H9 (cell line): ENCODE measurements around the gene ANKS1B. TPM values are rescaled to one million over a fixed set of nuclear protein-coding genes. Genes with fewer than 3 reads are reported as not detected.

Experiments
- DNase-seq: peaks from one replicate; pipeline ENCODE4 v3.0.0-alpha.2; 2017
- H2AFZ ChIP-seq: one replicate; pipeline ENCODE4 v1.6.1; 2013; ENCODE audit warnings: mild to moderate bottlenecking, low read length, control low read depth, moderate library complexity
- H2AK5ac ChIP-seq: 2 replicates; pipeline ENCODE4 v1.6.1; 2013; ENCODE audit warnings: low read length, control low read depth, mixed read lengths; ENCODE audit not compliant: insufficient read length
- H2BK120ac ChIP-seq: one replicate; pipeline ENCODE4 v1.6.1; 2013; ENCODE audit warnings: low read depth, mild to moderate bottlenecking, low read length, control low read depth, inconsistent platforms; ENCODE audit not compliant: poor library complexity, severe bottlenecking
- H2BK12ac ChIP-seq: 2 replicates; pipeline ENCODE4 v1.6.1; 2013; ENCODE audit warnings: low read length, control low read depth, mixed read lengths, low read depth; ENCODE audit not compliant: insufficient read length
- H2BK15ac ChIP-seq: 2 replicates; pipeline ENCODE4 v1.6.1; 2013; ENCODE audit warnings: low read depth, low read length, control low read depth
- H2BK20ac ChIP-seq: one replicate; pipeline ENCODE4 v1.6.1; 2013; ENCODE audit warnings: low read depth, mild to moderate bottlenecking, low read length, control low read depth, inconsistent platforms; ENCODE audit not compliant: poor library complexity, severe bottlenecking
- H2BK5ac ChIP-seq: 2 replicates; pipeline ENCODE4 v1.6.1; 2013; ENCODE audit warnings: low read length, control low read depth, mixed read lengths; ENCODE audit not compliant: insufficient read length
- H3K14ac ChIP-seq: 2 replicates; pipeline ENCODE4 v1.6.1; 2013; ENCODE audit warnings: low read length, control low read depth; ENCODE audit not compliant: insufficient read depth
- H3K18ac ChIP-seq: 2 replicates; pipeline ENCODE4 v1.6.1; 2013; ENCODE audit warnings: low read depth, mild to moderate bottlenecking, mixed read lengths, low read length, control low read depth; ENCODE audit not compliant: insufficient read length
- H3K23ac ChIP-seq: 2 replicates; pipeline ENCODE4 v1.6.1; 2013; ENCODE audit warnings: low read length, control low read depth, mixed read lengths, low read depth; ENCODE audit not compliant: insufficient read length
- H3K23me2 ChIP-seq: 2 replicates; pipeline ENCODE4 v1.6.1; 2013; ENCODE audit warnings: low read depth, mild to moderate bottlenecking, mixed read lengths, low read length, control low read depth; ENCODE audit not compliant: insufficient read length, poor library complexity, severe bottlenecking
- H3K27ac ChIP-seq: 2 replicates; pipeline ENCODE4 v1.5.1; 2013; ENCODE audit warnings: low read length, control low read depth, mixed read lengths, low read depth; ENCODE audit not compliant: insufficient read length
- H3K27me3 ChIP-seq: 2 replicates; pipeline ENCODE4 v1.6.1; 2013; ENCODE audit warnings: low read length, control low read depth, inconsistent platforms; ENCODE audit not compliant: insufficient read depth
- H3K4ac ChIP-seq: 2 replicates; pipeline ENCODE4 v1.6.1; 2013; ENCODE audit warnings: low read depth, mild to moderate bottlenecking, control low read depth, inconsistent platforms, low read length, moderate library complexity
- H3K4me1 ChIP-seq: 2 replicates; pipeline ENCODE4 v1.6.1; 2013; ENCODE audit warnings: low read length, control low read depth, inconsistent platforms; ENCODE audit not compliant: insufficient read depth
- H3K4me2 ChIP-seq: 2 replicates; pipeline ENCODE4 v1.6.1; 2013; ENCODE audit warnings: low read length, control low read depth, mixed read lengths; ENCODE audit not compliant: insufficient read length, insufficient read depth
- H3K56ac ChIP-seq: 2 replicates; pipeline ENCODE4 v1.6.1; 2013; ENCODE audit warnings: low read depth, mild to moderate bottlenecking, mixed read lengths, low read length, control low read depth; ENCODE audit not compliant: insufficient read length
- H3K79me1 ChIP-seq: 2 replicates; pipeline ENCODE4 v1.6.1; 2013; ENCODE audit warnings: low read depth, mild to moderate bottlenecking, moderate library complexity, low read length, control low read depth, inconsistent platforms; ENCODE audit not compliant: insufficient read depth, poor library complexity, severe bottlenecking
- H3K79me2 ChIP-seq: 2 replicates; pipeline ENCODE4 v1.6.1; 2013; ENCODE audit warnings: low read length, control low read depth, inconsistent platforms; ENCODE audit not compliant: insufficient read depth
- H3K9ac ChIP-seq: 2 replicates; pipeline ENCODE4 v1.6.1; 2013; ENCODE audit warnings: low read length, control low read depth, mixed read lengths; ENCODE audit not compliant: insufficient read length; ENCODE audit errors: extremely low read depth
- H3K9me3 ChIP-seq: one replicate; pipeline ENCODE4 v1.6.1; 2013; ENCODE audit warnings: low read depth, low read length, inconsistent platforms; ENCODE audit not compliant: control insufficient read depth
- H3T11ph ChIP-seq: one replicate; pipeline ENCODE4 v1.6.1; 2013; ENCODE audit warnings: mild to moderate bottlenecking, low read length, control low read depth, inconsistent platforms
- H4K20me1 ChIP-seq: one replicate; pipeline ENCODE4 v1.6.1; 2013; ENCODE audit not compliant: control insufficient read depth, insufficient read length, insufficient read depth
- H4K5ac ChIP-seq: 2 replicates; pipeline ENCODE4 v1.6.1; 2013; ENCODE audit warnings: low read depth, mild to moderate bottlenecking, mixed read lengths, low read length, control low read depth; ENCODE audit not compliant: insufficient read length
- H4K8ac ChIP-seq: replicated peaks from 2 replicates; pipeline ENCODE4 v1.6.1; 2013; ENCODE audit warnings: low read length, control low read depth, mixed read lengths, low read depth; ENCODE audit not compliant: insufficient read length
- H4K91ac ChIP-seq: 2 replicates; pipeline ENCODE4 v1.6.1; 2013; ENCODE audit warnings: low read depth, mild to moderate bottlenecking, moderate library complexity, mixed read lengths, low read length, control low read depth; ENCODE audit not compliant: insufficient read length
- H3K27ac Mint-ChIP-seq, 3 experiments: 2 replicates in 2 of 3; 3 replicates in 1 of 3; pipeline ENCODE4 v1.8.0; 2020 to 2021; ENCODE audit warnings: mixed read lengths in 3 of 3, mild to moderate bottlenecking in 1 of 3, moderate library complexity in 1 of 3
- H3K27me3 Mint-ChIP-seq: 2 replicates; pipeline ENCODE4 v1.8.0; 2021; ENCODE audit warnings: low read depth, mild to moderate bottlenecking, moderate library complexity, mixed read lengths
- H3K36me3 Mint-ChIP-seq, 3 experiments: 2 replicates in 2 of 3; 3 replicates in 1 of 3; pipeline ENCODE4 v1.8.0; 2020 to 2021; ENCODE audit warnings: low read depth in 3 of 3, mixed read lengths in 3 of 3; ENCODE audit not compliant: insufficient read depth in 1 of 3
- H3K4me1 Mint-ChIP-seq, 2 experiments: 2 replicates each; pipeline ENCODE4 v1.8.0; 2020; ENCODE audit warnings: mixed read lengths in 2 of 2
- H3K4me3 Mint-ChIP-seq, 2 experiments: 2 replicates in 1 of 2; 3 replicates in 1 of 2; pipeline ENCODE4 v1.8.0; 2020 to 2021; ENCODE audit warnings: mild to moderate bottlenecking in 2 of 2, mixed read lengths in 2 of 2, moderate library complexity in 1 of 2
- H3K9me3 Mint-ChIP-seq, 2 experiments: 2 replicates in 1 of 2; 3 replicates in 1 of 2; pipeline ENCODE4 v1.8.0; 2020; ENCODE audit warnings: mild to moderate bottlenecking in 2 of 2, mixed read lengths in 2 of 2, moderate library complexity in 1 of 2
- CTCF ChIP-seq: fragments of 200-600 bp; sonication (generic); conservative IDR thresholded peaks from 3 replicates; pipeline ENCODE4 v1.8.0; 2021; ENCODE audit warnings: antibody characterized with exemption, mild to moderate bottlenecking
- WGBS: extraction: QIAGEN DNeasy Blood & Tissue Kit; methylation state at CpG from one replicate; pipeline ENCODE4 v1.1.7; 2013; ENCODE audit warnings: missing lambda C conversion rate, low lambda C conversion rate, mixed read lengths; ENCODE audit not compliant: insufficient read length; ENCODE audit errors: extremely low coverage; 5-methylcytosine and 5-hydroxymethylcytosine counted together
- total RNA-seq: library from RNA; stranded (reverse); gene quantifications from 2 replicates; pipeline ENCODE4 v1.2.1, GENCODE V29; 2021

The ANKS1B gene
- total RNA-seq, 1 experiment from 2014 or later, result 4.1 TPM

GRCh38 chr12:99573980-99574379, 410.8 kb downstream of the ANKS1B start:
- Histone ChIP-seq H2BK12ac (no peak overlapping the region), H3T11ph (no peak overlapping the region), H3K4me1 (no peaks in the 10 kb centered on the region), H3K23ac (no peak overlapping the region), H2BK15ac (no peak overlapping the region), H4K20me1 (no peaks in the 10 kb centered on the region), H3K4me2 (no peak overlapping the region), H3K9ac (no peak overlapping the region), H3K23me2 (no peaks in the 10 kb centered on the region), H3K14ac (no peak overlapping the region), H3K9me3 (no peaks in the 10 kb centered on the region), H3K18ac (no peak overlapping the region), H2BK5ac (no peak overlapping the region), H2BK20ac (no peak overlapping the region), H4K91ac (no peak overlapping the region), H3K27ac (no peak overlapping the region), H3K27me3 (peaks cover 2% of the 10 kb centered on the region; the same call in 1 of the 2 replicates), H2AFZ (no peak overlapping the region), H3K79me2 (no peaks in the 10 kb centered on the region), H3K4ac (no peak overlapping the region), H4K5ac (no peak overlapping the region), H3K56ac (no peak overlapping the region), H2AK5ac (no peak overlapping the region), H3K79me1 (no peaks in the 10 kb centered on the region), H2BK120ac (no peak overlapping the region), H4K8ac (no peak overlapping the region)
- H3K27me3 Mint-ChIP-seq, result peaks cover 3% of the 10 kb centered on the region; the same call in 1 of the 2 replicates
- H3K4me1 Mint-ChIP-seq, result peaks cover 5 to 12% of the 10 kb centered on the region in 2 experiments
- WGBS, result no CpG with 5 or more reads among the region's 2 CpGs
- DNase-seq, result no peak
- H3K27ac Mint-ChIP-seq, result no peak overlapping the region
- no peaks in the 10 kb centered on the region for H3K9me3 Mint-ChIP-seq
- H3K36me3 Mint-ChIP-seq, result no peaks in the 10 kb centered on the region
- TF ChIP-seq CTCF, result no peak
- no peak overlapping the region for H3K4me3 Mint-ChIP-seq
